Aorta (tissue), 5 donors: Measurements from ENCODE around the gene PPP1R12B. TPM values are rescaled to one million over a fixed set of nuclear protein-coding genes. Genes with fewer than 3 reads are reported as not detected.

Experiments
- ATAC-seq: fragments of 200-7000 bp; cut with Tn5 transposase; one replicate; pipeline ENCODE4 v1.9.1; 2022; ENCODE audit warnings: moderate library complexity; ENCODE audit not compliant: low FRiP score
- DNase-seq, 2 donors: peaks; one replicate each; pipeline ENCODE4 v3.0.0-alpha.2; 2020
- H3K27ac ChIP-seq, 2 donors: one replicate each; pipeline ENCODE4 v1.5.1; 2013; ENCODE audit warnings: low read length in 2 of 2, mild to moderate bottlenecking in 2 of 2, moderate library complexity in 2 of 2, control low read depth in 1 of 2, inconsistent platforms in 1 of 2, low read depth in 1 of 2
- H3K27me3 ChIP-seq, 2 donors: one replicate each; pipeline ENCODE4 v1.6.1; 2013; ENCODE audit warnings: control low read depth in 1 of 2, low read length in 1 of 2, mild to moderate bottlenecking in 1 of 2, moderate library complexity in 1 of 2; ENCODE audit not compliant: insufficient read depth in 2 of 2, control insufficient read depth in 1 of 2
- H3K36me3 ChIP-seq, 2 donors: one replicate each; pipeline ENCODE4 v1.6.1; 2013; ENCODE audit warnings: control low read depth in 1 of 2, low read length in 1 of 2, mild to moderate bottlenecking in 1 of 2; ENCODE audit not compliant: insufficient read depth in 2 of 2, control insufficient read depth in 1 of 2
- H3K4me1 ChIP-seq, 2 donors: one replicate each; pipeline ENCODE4 v1.6.1; 2013; ENCODE audit warnings: low read length in 2 of 2, control low read depth in 1 of 2, mild to moderate bottlenecking in 1 of 2, moderate library complexity in 1 of 2; ENCODE audit not compliant: insufficient read depth in 2 of 2, control insufficient read depth in 1 of 2
- H3K4me3 ChIP-seq, 2 donors: one replicate each; pipeline ENCODE4 v1.5.1; 2013; ENCODE audit warnings: low read length in 2 of 2, control low read depth in 1 of 2, mild to moderate bottlenecking in 1 of 2
- H3K9me3 ChIP-seq: one replicate; pipeline ENCODE4 v1.6.1; 2013; ENCODE audit warnings: mild to moderate bottlenecking, low read length; ENCODE audit not compliant: control insufficient read depth
- WGBS, 2 donors: extraction: QIAGEN DNeasy Blood & Tissue Kit; methylation state at CpG; one replicate each; pipeline ENCODE4 v1.1.7; 2013; 5-methylcytosine and 5-hydroxymethylcytosine counted together
- intact Hi-C, 2 donors: fragments of 100-400 bp; cut with DNase I; formaldehyde crosslinking; loops; one replicate each; pipeline versions ENCODE4 v1.14.2 to v1.15.0; 2022
- polyA plus RNA-seq, 2 donors: library from polyadenylated mRNA; stranded (reverse); fragments of 200-250 nt; gene quantifications; one replicate each; pipeline ENCODE4 v1.2.3, GENCODE V29; 2013
- total RNA-seq, 2 donors: library from RNA; stranded (reverse); fragmentation: NEBNext Ultra II Directional; extraction: Animal tissue kit (Norgen Biotek cat#: 25700); gene quantifications; one replicate each; pipeline ENCODE4 v1.2.1, GENCODE V29; 2021
- donor health status: healthy with polysubstance abuse.
- donor health status: Bipolar disorder and iron deficiency.
- donor health status: DM: no; HTN: no; CAD: no.
- donor health status: DM: no; HTN: no; CAD: no.
- donor health status: DM: yes; HTN: yes; CAD: no.

The PPP1R12B gene
- total and polyA plus RNA-seq, 4 donors, result 102 to 1,102 (median 396) TPM

DNA sequence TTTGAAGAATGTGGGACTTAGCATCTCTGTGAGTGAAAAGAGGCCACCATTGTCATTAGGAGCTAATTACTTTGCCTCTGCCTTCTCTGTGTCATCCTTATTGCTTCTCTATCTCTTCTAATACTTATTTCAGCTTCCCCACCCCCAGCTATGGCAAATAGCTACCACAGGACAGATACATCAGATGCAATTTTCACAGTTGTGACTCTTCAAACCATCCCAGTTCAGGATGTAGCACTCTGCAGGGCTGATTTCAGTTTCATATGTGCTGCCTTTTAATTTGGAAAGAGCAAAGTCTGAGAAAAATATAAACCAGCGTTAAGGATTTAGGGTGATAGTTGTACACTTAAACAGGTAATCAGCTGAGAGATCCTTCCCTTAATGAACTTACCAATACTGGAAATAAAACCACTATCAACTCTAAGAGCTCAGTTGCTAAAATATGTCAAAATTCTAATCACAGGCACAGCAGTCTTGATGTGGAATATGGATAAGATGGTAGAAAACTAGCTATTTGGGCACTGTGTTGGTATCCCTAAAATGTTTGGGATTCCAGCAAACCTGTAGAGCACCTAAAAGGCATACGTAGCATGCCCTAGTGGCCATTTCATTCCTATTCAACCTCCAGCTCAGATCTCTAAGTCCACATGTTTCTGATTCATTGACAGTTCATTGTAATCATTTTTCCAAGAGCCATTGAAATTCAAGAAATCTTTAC lies 213.4 kb downstream of the PPP1R12B start:
- DNase-seq (no peak), ATAC-seq (no peak)
- no peaks in the 10 kb centered on the region for H3K9me3 ChIP-seq
- peaks cover 6 to 7% of the 10 kb centered on the region in 2 donors for H3K36me3 ChIP-seq
- 20 to 21% methylated on average over 2 of the region's 2 CpGs for WGBS, 2 donors
- H3K27ac ChIP-seq, result peak overlapping the region; percentile 30 to 64
- no peaks in the 10 kb centered on the region for H3K27me3 ChIP-seq
- intact Hi-C loops, result no loop called here
- H3K4me3 ChIP-seq, result no peak overlapping the region
- peaks cover 11 to 15% of the 10 kb centered on the region in 2 donors for H3K4me1 ChIP-seq

DNA sequence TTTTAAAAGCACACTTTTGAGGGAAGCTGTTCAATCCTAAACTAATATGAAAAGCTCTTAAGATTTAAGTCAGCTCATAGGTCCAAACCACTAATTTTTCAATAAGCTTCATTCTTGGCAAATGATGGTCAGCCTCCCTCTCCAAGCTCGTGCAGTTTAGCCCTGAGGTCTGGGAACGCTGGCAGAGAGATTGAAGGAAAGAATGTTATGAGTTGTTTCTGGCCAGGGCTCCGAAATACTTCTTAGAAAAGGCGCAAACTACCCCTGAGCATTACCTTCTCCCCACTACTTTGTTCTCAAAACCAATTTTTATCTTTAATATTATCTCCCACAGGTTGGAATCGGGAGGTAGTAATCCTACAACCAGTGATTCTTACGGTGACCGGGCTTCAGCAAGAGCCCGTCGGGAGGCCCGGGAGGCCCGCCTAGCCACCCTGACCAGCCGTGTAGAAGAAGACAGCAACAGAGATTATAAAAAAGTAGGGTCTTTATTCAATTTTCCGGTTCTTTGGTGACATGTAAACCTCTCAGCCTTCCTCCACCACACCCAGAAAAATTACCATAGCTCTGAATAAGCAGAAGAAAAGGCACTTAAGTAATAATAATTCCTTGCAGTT lies 214.1 kb downstream of the PPP1R12B start:
- intact Hi-C loops, result no loop called here
- peaks cover 11 to 18% of the 10 kb centered on the region in 2 donors for H3K4me1 ChIP-seq

DNA sequence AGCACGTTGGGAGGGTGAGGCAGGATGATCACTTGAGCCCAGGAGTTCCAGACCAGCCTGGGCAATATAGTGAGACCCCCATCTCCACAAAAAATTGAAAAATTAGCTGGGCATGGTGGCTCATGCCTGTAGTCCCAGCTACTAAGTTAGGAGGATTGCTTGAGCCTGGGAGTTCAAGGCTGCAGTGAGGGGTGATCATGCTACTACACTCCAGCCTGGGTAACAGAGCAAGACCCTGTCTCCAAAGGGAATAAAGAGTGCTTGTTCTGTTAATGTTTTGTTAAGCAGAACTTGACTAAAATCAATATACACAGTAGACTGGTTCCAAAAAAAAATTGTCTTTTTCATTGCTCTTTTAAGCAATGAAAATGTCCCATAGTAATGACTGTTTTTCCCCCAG lies 215.3 kb downstream of the PPP1R12B start:
- WGBS, 2 donors, result 13 to 23% methylated on average over 1 of the region's 1 CpG
- ATAC-seq, result no peak
- Histone ChIP-seq H3K9me3 (no peaks in the 10 kb centered on the region), H3K4me3 (no peak overlapping the region), H3K27ac (no peak overlapping the region), H3K36me3 (peaks cover 6 to 12% of the 10 kb centered on the region in 2 donors), H3K4me1 (peaks cover 14 to 27% of the 10 kb centered on the region in 2 donors), H3K27me3 (no peaks in the 10 kb centered on the region)
- intact Hi-C loops, result loop anchor here in 1 of 2 donors (2.0 kb wide), 1 partner anchor 13 kb away; no protein-coding TSS in a partner anchor
- DNase-seq, result no peak

More for the DNA sequence above, 214.1 kb downstream of the PPP1R12B start:
- Histone ChIP-seq H3K27me3 (no peaks in the 10 kb centered on the region), H3K36me3 (peaks cover 6 to 7% of the 10 kb centered on the region in 2 donors), H3K27ac (peak overlapping the region; percentile 44 to 81), H3K4me3 (no peak overlapping the region), H3K9me3 (no peaks in the 10 kb centered on the region)
- 2 to 7% methylated on average over 13 of the region's 13 CpGs for WGBS, 2 donors
- no peak for DNase-seq
- no peak for ATAC-seq

DNA sequence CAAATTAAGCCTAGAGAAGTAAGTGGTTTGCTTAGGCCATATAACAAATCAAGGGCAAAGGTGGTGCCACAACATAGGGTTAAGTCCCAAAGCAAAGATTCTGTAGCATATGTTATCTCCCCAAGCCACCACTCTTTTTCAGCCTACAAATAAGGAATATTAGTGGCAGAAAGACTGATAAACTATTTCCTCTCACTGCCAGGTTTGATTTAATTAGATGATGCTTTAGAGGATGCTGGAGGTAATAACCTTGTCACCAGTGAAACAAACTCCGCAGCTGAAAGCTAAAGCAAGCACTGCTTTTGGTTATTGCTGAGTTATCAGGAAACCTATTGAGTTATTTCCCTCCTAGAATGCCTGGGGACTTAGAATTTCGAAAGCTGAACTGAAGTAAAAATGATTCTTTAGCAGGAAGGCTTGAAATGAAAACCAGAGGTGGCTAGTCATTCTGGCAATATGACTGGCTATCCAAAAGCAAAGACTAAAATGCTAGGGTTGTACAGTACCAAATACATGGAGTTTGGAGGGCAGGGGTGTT lies 216.5 kb downstream of the PPP1R12B start:
- Histone ChIP-seq H3K4me3 (no peak overlapping the region), H3K4me1 (peaks cover 14 to 31% of the 10 kb centered on the region in 2 donors), H3K36me3 (peaks cover 9 to 16% of the 10 kb centered on the region in 2 donors), H3K9me3 (no peaks in the 10 kb centered on the region), H3K27me3 (no peaks in the 10 kb centered on the region), H3K27ac (peak overlapping the region; percentile 64 to 82)
- intact Hi-C loops, result loop anchor here (2.0 to 5.0 kb wide), 2 partner anchors 14 to 58 kb away; no protein-coding TSS in a partner anchor
- WGBS, 2 donors, result 38 to 41% methylated on average over 2 of the region's 2 CpGs
- no peak for DNase-seq
- ATAC-seq, result no peak

DNA sequence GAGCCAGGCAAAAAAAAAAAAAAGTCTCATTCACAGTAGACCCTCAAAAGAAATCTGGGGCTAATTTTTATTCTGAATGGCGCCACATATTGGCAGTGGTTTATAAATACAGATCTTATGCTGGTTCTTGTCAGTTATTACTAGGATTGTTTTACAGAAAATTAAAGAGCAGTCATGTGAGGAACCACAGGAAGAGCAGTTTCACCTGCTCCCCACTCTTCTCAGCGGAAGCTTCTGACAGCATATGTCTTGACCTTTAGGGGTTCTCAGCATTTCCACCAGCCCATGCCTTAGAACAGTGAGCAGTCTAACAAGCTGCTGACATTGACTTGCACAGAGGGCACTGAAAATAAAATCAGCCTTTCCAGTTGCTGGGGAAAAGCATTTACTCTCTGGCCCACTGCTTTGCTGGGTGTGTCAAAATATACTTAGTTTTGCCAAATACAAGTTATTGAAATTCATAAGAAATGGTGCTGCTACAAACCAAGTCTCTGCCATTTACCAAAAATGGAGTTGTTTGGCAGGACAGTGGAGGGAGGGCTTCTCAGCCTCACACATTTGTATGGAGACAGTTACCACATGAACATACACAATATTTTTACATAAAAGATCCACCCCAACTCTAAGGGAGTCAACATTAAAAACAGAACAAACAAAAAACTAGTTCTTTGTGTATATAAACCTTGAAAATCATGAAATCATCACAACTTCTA lies 217.5 kb downstream of the PPP1R12B start:
- Histone ChIP-seq H3K27me3 (no peaks in the 10 kb centered on the region), H3K4me1 (peaks cover 13 to 31% of the 10 kb centered on the region in 2 donors), H3K4me3 (no peak overlapping the region), H3K9me3 (no peaks in the 10 kb centered on the region), H3K27ac (peak overlapping the region in 1 of 2 donors; percentile 88), H3K36me3 (peaks cover 9 to 19% of the 10 kb centered on the region in 2 donors)
- peak; percentile 34 for ATAC-seq
- no peak for DNase-seq
- intact Hi-C loops, result loop anchor here (2.0 to 5.0 kb wide), 2 partner anchors 15 to 59 kb away; no protein-coding TSS in a partner anchor
- WGBS, 2 donors, result 56 to 72% methylated on average over 2 of the region's 2 CpGs

DNA sequence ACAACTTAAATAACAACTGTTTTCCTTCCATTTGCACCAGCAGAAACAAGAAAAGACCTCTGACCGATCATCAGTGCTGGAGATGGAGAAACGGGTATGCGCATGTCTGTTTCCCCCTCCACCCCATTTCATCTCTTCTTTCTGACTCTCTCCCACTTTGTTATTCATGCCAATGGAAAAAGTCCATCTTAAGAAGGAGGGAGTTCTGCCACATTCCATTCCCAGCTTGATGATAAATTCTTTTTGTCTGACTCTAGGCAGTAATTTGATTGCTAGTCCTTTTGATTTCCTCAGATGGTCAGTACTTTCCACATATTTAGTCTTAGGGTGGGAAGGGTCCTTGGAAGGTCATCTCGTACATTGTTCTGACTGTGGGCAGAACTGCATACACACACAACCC lies 219.2 kb downstream of the PPP1R12B start:
- DNase-seq (no peak), ATAC-seq (no peak)
- 3 to 12% methylated on average over 4 of the region's 4 CpGs for WGBS, 2 donors
- Histone ChIP-seq H3K27me3 (no peaks in the 10 kb centered on the region), H3K36me3 (peaks cover 9 to 22% of the 10 kb centered on the region in 2 donors), H3K27ac (peak overlapping the region; percentile 67 to 88), H3K9me3 (no peaks in the 10 kb centered on the region), H3K4me3 (no peak overlapping the region), H3K4me1 (peaks cover 6 to 24% of the 10 kb centered on the region in 2 donors)
- intact Hi-C loops, result loop anchor here in 1 of 2 donors (5.0 kb wide), 1 partner anchor 60 kb away; no protein-coding TSS in a partner anchor

DNA sequence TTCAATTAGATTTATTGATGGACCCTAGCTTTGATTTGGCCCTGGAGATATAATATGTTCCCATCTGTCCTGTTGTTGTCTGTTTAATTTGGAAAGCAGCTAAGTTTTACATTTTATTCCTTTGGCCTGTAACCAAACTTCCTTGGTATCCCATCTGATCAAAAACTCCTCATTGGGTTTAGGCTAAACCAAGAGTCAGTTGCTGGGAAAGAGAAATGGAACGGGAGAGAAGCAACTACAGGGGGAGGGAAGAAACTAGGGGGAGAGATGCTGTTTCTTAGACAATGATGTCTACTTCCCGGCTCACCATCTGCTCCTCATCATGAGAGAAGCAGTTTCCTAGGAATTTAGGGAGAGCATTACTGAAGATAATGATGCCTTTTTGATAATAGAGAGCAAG lies 219.9 kb downstream of the PPP1R12B start:
- Histone ChIP-seq H3K27me3 (no peaks in the 10 kb centered on the region), H3K36me3 (peaks cover 9 to 24% of the 10 kb centered on the region in 2 donors), H3K27ac (peak overlapping the region; percentile 37 to 76), H3K4me3 (no peak overlapping the region), H3K9me3 (no peaks in the 10 kb centered on the region), H3K4me1 (peaks cover 5 to 24% of the 10 kb centered on the region in 2 donors)
- 34 to 38% methylated on average over 2 of the region's 2 CpGs for WGBS, 2 donors
- ATAC-seq, result no peak
- DNase-seq, result no peak
- intact Hi-C loops, result loop anchor here in 1 of 2 donors (5.0 kb wide), 1 partner anchor 61 kb away; no protein-coding TSS in a partner anchor

DNA sequence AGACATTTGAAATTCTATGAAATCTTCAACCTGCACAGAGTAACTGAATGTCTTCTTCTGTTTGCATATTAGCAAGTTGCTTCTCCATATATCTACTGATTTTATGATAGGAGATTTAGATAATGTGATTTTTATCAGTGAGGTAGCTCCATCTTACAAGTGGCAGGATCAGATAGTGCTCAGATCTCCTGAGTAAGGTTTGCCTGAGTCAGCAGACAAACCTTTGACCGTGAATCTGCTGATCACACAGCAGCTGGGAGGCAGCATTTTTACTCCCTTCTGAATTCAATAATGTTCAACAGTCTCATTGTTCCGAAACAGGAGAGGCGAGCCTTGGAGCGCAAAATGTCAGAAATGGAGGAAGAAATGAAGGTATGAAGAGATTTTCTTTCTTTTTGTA lies 220.3 kb downstream of the PPP1R12B start:
- 55 to 66% methylated on average over 4 of the region's 4 CpGs for WGBS, 2 donors
- H3K4me1 ChIP-seq, result peaks cover 5 to 24% of the 10 kb centered on the region in 2 donors
- peak overlapping the region; percentile 37 to 76 for H3K27ac ChIP-seq
- H3K36me3 ChIP-seq, result peaks cover 10 to 24% of the 10 kb centered on the region in 2 donors
- intact Hi-C loops, result loop anchor here in 1 of 2 donors (5.0 kb wide), 1 partner anchor 62 kb away; no protein-coding TSS in a partner anchor
- ATAC-seq (no peak), DNase-seq (no peak)
- H3K4me3 ChIP-seq, result no peak overlapping the region
- H3K9me3 ChIP-seq, result no peaks in the 10 kb centered on the region
- H3K27me3 ChIP-seq, result no peaks in the 10 kb centered on the region
